HepG2 (cell line): ENCODE measurements around the gene CARD19. TPM values are rescaled to one million over a fixed set of nuclear protein-coding genes. Genes with fewer than 3 reads are reported as not detected.

Source experiments
- ARNT ChIP-seq: fragments of 450-650 bp; IDR thresholded peaks from 2 replicates; pipeline ENCODE4 v1.6.1; 2017
- BORCS8-MEF2B ChIP-seq: sonication (generic); formaldehyde crosslinking; IDR thresholded peaks from 2 replicates; pipeline ENCODE4 v1.8.0; 2022; ENCODE audit warnings: mild to moderate bottlenecking, missing genetic modification reagents
- CBX2 ChIP-seq, 2 experiments: fragments of 200-600 bp in 1 of 2; sonication (generic); formaldehyde crosslinking in 1 of 2; IDR thresholded peaks; 2 replicates each; pipeline versions ENCODE4 v1.7.0 to v1.8.1; 2018 to 2022; ENCODE audit warnings: low read depth in 2 of 2, low read length in 1 of 2, mild to moderate bottlenecking in 1 of 2, missing genetic modification reagents in 1 of 2
- ELF3 ChIP-seq: IDR thresholded peaks from 2 replicates; pipeline ENCODE4 v1.6.1; 2016; ENCODE audit warnings: missing genetic modification reagents, missing compliant biosample characterization
- ETV6 ChIP-seq: sonication (generic); formaldehyde crosslinking; conservative IDR thresholded peaks from 2 replicates; pipeline ENCODE4 v1.4.0; 2020; ENCODE audit warnings: missing genetic modification reagents
- GATAD1 ChIP-seq: IDR thresholded peaks from 2 replicates; pipeline ENCODE4 v1.6.1; 2016; ENCODE audit warnings: missing genetic modification reagents, missing compliant biosample characterization
- HMG20A ChIP-seq: IDR thresholded peaks from 2 replicates; pipeline ENCODE4 v1.6.1; 2016; ENCODE audit warnings: borderline replicate concordance
- JUN ChIP-seq: sonication (generic); formaldehyde crosslinking; IDR thresholded peaks from 2 replicates; pipeline ENCODE4 v1.4.0; 2020; ENCODE audit warnings: mild to moderate bottlenecking, missing genetic modification reagents
- JUNB ChIP-seq: sonication (generic); formaldehyde crosslinking; IDR thresholded peaks from 2 replicates; pipeline ENCODE4 v1.8.0; 2022; ENCODE audit warnings: missing genetic modification reagents, mild to moderate bottlenecking, borderline replicate concordance
- LCORL ChIP-seq, 2 experiments: fragments of 450-650 bp in 1 of 2; sonication (generic) in 1 of 2; formaldehyde crosslinking in 1 of 2; IDR thresholded peaks; 2 replicates each; pipeline versions ENCODE4 v1.5.0 to v1.6.1; 2017 to 2020; ENCODE audit warnings: antibody characterized with exemption in 1 of 2, missing genetic modification reagents in 1 of 2
- NR2C2 ChIP-seq: sonication (generic); formaldehyde crosslinking; IDR thresholded peaks from 2 replicates; pipeline ENCODE4 v1.4.0; 2020; ENCODE audit warnings: missing genetic modification reagents, mild to moderate bottlenecking, moderate library complexity, borderline replicate concordance
- RCOR2 ChIP-seq: IDR thresholded peaks from 2 replicates; pipeline ENCODE4 v1.6.1; 2016; ENCODE audit warnings: missing biosample characterization, missing genetic modification reagents
- SP2 ChIP-seq: sonication (generic); formaldehyde crosslinking; IDR thresholded peaks from 2 replicates; pipeline ENCODE4 v1.5.1; 2020; ENCODE audit warnings: mild to moderate bottlenecking, missing genetic modification reagents
- STAG1 ChIP-seq: sonication (generic); formaldehyde crosslinking; IDR thresholded peaks from 2 replicates; pipeline ENCODE4 v1.4.0; 2020; ENCODE audit warnings: missing genetic modification reagents
- TBL1XR1 ChIP-seq: fragments of 150-350 bp; IDR thresholded peaks from 2 replicates; pipeline ENCODE4 v1.6.1; 2014; ENCODE audit warnings: borderline replicate concordance, low read length; ENCODE audit not compliant: partially characterized antibody
- TEAD2 ChIP-seq: sonication (generic); formaldehyde crosslinking; IDR thresholded peaks from 2 replicates; pipeline ENCODE4 v1.9.0; 2021; ENCODE audit warnings: missing genetic modification reagents
- ZNF121 ChIP-seq: sonication (generic); formaldehyde crosslinking; IDR thresholded peaks from 2 replicates; pipeline ENCODE4 v1.5.0; 2020; ENCODE audit warnings: mild to moderate bottlenecking, missing genetic modification reagents
- ZNF180 ChIP-seq: sonication (generic); formaldehyde crosslinking; IDR thresholded peaks from 2 replicates; pipeline ENCODE4 v1.4.0; 2020; ENCODE audit warnings: low read depth, missing genetic modification reagents, borderline replicate concordance
- ZNF34 ChIP-seq: sonication (generic); formaldehyde crosslinking; IDR thresholded peaks from 2 replicates; pipeline ENCODE4 v1.4.0; 2020; ENCODE audit warnings: mild to moderate bottlenecking, missing genetic modification reagents, borderline replicate concordance
- ZNF350 ChIP-seq: sonication (generic); formaldehyde crosslinking; IDR thresholded peaks from 2 replicates; pipeline ENCODE4 v1.4.0; 2020; ENCODE audit warnings: mild to moderate bottlenecking, low read depth, missing genetic modification reagents, borderline replicate concordance
- ZNF383 ChIP-seq: sonication (generic); formaldehyde crosslinking; IDR thresholded peaks from 2 replicates; pipeline ENCODE4 v1.4.0; 2020; ENCODE audit warnings: missing genetic modification reagents, mild to moderate bottlenecking, borderline replicate concordance
- ZZZ3 ChIP-seq: sonication (generic); formaldehyde crosslinking; IDR thresholded peaks from 2 replicates; pipeline ENCODE4 v1.4.0; 2020; ENCODE audit warnings: missing genetic modification reagents, mild to moderate bottlenecking, borderline replicate concordance
- polyA plus RNA-seq, 8 experiments: library from polyadenylated mRNA; depleted of rRNA in 3 of 8; stranded (reverse) in 7 of 8; unstranded in 1 of 8; fragments of >200 nt; fragmentation: Illumina TruSeq in 4 of 8; extraction: Trizol in 4 of 8; gene quantifications; 2 replicates each; pipeline versions ENCODE4 v1.2.1 to v1.2.3, GENCODE V29; 2011 to 2016; ENCODE audit warnings: low read depth in 4 of 8, missing spikeins in 1 of 8, mixed read lengths in 1 of 8; ENCODE audit not compliant: insufficient read depth in 1 of 8
- total RNA-seq, 5 experiments: library from RNA; depleted of rRNA; stranded (reverse); fragments of >200 nt; fragmentation: Illumina TruSeq; extraction: Trizol; gene quantifications; 2 replicates each; pipeline ENCODE4 v1.2.3, GENCODE V29; 2016; ENCODE audit warnings: low read depth in 1 of 5
- TF ChIP-seq, protein P1 (sequence below): sonication (generic); formaldehyde crosslinking; IDR thresholded peaks from 2 replicates; pipeline ENCODE4 v1.4.0; 2020; ENCODE audit warnings: missing genetic modification reagents
- TF ChIP-seq, protein P2 (sequence below): sonication (generic); formaldehyde crosslinking; IDR thresholded peaks from 2 replicates; pipeline ENCODE4 v1.8.0; 2023; ENCODE audit warnings: mild to moderate bottlenecking, missing genetic modification reagents
- TF ChIP-seq, protein P3 (sequence below): sonication (generic); formaldehyde crosslinking; IDR thresholded peaks from 2 replicates; pipeline ENCODE4 v1.8.1; 2023; ENCODE audit warnings: mild to moderate bottlenecking, moderate library complexity, missing genetic modification reagents
- TF ChIP-seq, protein P4 (sequence below): sonication (generic); formaldehyde crosslinking; IDR thresholded peaks from 2 replicates; pipeline ENCODE4 v1.8.0; 2022; ENCODE audit warnings: mild to moderate bottlenecking, missing genetic modification reagents, moderate library complexity

The CARD19 gene
- total and polyA plus RNA-seq, 2 of the 13 experiments (the other 11 are each of a cell fraction or from before 2014, with no cell fraction given), result 18.4 to 47.2 TPM

DNA sequence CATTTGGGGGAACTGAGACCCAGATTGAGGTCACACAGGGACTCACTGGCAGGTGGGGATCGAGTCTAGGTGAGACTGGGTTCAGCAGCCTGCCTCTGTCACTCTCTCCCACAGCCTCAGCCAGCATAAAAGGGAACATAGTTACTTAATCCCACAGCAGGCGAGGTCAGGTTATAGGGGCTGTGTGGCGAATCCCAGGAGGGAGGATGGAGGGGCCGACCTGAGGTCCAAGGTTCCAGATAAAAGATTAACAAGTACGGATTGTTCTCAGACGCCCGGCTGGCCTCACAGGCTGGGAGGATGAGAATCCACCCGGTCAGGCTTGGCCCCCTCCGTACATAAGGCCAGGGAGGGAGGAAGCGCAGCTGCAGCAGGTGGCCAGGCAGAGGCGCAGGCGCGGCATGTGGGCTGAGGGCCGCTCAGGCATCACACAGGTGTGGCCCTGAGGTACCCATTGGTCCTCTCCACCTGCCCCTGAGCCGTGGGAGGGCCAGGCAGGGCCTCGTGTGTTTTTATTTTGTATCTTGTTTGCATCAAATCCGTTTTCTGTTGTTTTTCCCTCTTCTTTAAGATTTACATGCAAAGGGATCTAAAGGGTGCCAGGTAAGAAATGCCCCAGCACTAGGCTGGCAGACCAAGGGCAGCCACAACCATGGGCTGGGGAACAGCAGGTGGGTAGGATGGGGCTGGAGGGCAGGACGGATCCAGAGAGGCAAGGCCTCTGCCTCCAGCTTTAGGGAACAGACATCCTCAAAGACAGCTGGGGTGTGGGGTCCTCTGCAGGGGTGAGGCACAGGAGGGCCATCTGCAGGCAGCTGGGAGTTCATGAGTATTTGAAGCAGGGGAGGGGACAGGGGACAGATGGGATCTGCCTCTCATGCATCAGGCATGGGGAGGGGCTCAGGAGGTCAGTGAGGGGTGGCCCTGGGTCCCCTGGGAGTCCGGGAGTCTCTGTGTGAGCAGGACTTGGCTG is 33.9 kb upstream of the CARD19 start (continued):
- TF ChIP-seq, protein P1, sequence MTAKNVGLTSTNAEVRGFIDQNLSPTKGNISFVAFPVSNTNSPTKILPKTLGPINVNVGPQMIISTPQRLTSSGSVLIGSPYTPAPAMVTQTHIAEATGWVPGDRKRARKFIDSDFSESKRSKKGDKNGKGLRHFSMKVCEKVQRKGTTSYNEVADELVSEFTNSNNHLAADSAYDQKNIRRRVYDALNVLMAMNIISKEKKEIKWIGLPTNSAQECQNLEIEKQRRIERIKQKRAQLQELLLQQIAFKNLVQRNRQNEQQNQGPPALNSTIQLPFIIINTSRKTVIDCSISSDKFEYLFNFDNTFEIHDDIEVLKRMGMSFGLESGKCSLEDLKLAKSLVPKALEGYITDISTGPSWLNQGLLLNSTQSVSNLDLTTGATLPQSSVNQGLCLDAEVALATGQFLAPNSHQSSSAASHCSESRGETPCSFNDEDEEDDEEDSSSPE, result 0 out of 2 replicates have a peak, but pooled peaks have one; percentile 21
- TF ChIP-seq ZNF383 (CRISPR knock-in tag), result no peak
- TF ChIP-seq TEAD2 (CRISPR knock-in tag), result no peak
- TF ChIP-seq RCOR2 (CRISPR knock-in tag), result no peak; the same call in 1 of the 2 replicates
- no peak for TF ChIP-seq LCORL (IDR thresholded peaks at IDR 0.05)
- peak; percentile 71 for TF ChIP-seq LCORL (CRISPR knock-in tag; IDR thresholded peaks at IDR 0.05)
- TF ChIP-seq STAG1 (CRISPR knock-in tag), result peak; percentile 45
- TF ChIP-seq ETV6 (CRISPR knock-in tag), result no peak
- no peak for TF ChIP-seq ZNF180 (CRISPR knock-in tag)
- no peak for TF ChIP-seq SP2 (CRISPR knock-in tag)
- TF ChIP-seq, protein P2, sequence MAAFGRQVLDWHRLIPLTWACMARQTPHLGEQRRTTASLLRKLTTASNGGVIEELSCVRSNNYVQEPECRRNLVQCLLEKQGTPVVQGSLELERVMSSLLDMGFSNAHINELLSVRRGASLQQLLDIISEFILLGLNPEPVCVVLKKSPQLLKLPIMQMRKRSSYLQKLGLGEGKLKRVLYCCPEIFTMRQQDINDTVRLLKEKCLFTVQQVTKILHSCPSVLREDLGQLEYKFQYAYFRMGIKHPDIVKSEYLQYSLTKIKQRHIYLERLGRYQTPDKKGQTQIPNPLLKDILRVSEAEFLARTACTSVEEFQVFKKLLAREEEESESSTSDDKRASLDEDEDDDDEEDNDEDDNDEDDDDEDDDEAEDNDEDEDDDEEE, result no peak
- no peak for TF ChIP-seq ZNF121
- TF ChIP-seq CBX2 (IDR thresholded peaks at IDR 0.05; ENCODE audit: low read depth, low read length), result no peak
- no peak for TF ChIP-seq CBX2 (CRISPR knock-in tag; IDR thresholded peaks at IDR 0.05; ENCODE audit: low read depth)
- no peak for TF ChIP-seq JUNB (CRISPR knock-in tag)
- TF ChIP-seq ELF3 (CRISPR knock-in tag), result peak; percentile 61; the same call in 1 of the 2 replicates
- peak; percentile 39; the same call in 1 of the 2 replicates for TF ChIP-seq HMG20A (CRISPR knock-in tag)
- TF ChIP-seq GATAD1 (CRISPR knock-in tag), result 0 out of 2 replicates have a peak, but pooled peaks have one; percentile 30
- TF ChIP-seq JUN (CRISPR knock-in tag), result peak; percentile 28; the same call in 1 of the 2 replicates
- no peak; the same call in 1 of the 2 replicates for TF ChIP-seq BORCS8-MEF2B (CRISPR knock-in tag)
- TF ChIP-seq, protein P3, sequence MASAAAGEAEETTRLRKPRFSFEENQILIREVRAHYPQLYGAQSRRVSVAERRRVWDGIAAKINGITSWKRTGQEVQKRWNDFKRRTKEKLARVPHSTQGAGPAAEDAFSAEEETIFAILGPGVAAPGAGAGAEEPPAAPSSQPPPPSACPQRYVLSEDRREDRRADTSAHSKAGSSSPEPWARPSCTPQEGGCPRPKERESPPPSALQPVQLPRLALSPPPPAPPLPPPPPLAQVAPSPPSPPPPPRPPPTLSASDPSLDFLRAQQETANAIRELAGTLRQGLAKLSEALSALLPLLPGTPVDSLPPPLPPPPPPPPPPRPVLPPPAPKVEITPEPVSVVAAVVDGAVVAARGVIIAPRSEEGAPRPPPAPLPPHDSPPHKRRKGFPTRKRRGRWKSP (CRISPR knock-in tag), result no peak
- TF ChIP-seq ZNF350, result peak; percentile 25; the same call in 1 of the 2 replicates
- no peak for TF ChIP-seq ZNF34 (CRISPR knock-in tag)
- no peak for TF ChIP-seq NR2C2 (CRISPR knock-in tag)
- TF ChIP-seq ZZZ3 (CRISPR knock-in tag), result no peak
- no peak for TF ChIP-seq ARNT
- TF ChIP-seq, protein P4, sequence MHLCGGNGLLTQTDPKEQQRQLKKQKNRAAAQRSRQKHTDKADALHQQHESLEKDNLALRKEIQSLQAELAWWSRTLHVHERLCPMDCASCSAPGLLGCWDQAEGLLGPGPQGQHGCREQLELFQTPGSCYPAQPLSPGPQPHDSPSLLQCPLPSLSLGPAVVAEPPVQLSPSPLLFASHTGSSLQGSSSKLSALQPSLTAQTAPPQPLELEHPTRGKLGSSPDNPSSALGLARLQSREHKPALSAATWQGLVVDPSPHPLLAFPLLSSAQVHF (CRISPR knock-in tag), result no peak
- TF ChIP-seq TBL1XR1, result no peak
